Measurements from ENCODE around the gene CHRND. TPM values are rescaled to one million over a fixed set of nuclear protein-coding genes. Genes with fewer than 3 reads are reported as not detected.
"Not testable (repeated sequence)": the region's sequence is repeated elsewhere in the genome, so short reads cannot be mapped to it uniquely, and the experiment has no call there.

CHRND gene
- total RNA-seq, 2 donors from 2014 or later: not detected

DNA sequence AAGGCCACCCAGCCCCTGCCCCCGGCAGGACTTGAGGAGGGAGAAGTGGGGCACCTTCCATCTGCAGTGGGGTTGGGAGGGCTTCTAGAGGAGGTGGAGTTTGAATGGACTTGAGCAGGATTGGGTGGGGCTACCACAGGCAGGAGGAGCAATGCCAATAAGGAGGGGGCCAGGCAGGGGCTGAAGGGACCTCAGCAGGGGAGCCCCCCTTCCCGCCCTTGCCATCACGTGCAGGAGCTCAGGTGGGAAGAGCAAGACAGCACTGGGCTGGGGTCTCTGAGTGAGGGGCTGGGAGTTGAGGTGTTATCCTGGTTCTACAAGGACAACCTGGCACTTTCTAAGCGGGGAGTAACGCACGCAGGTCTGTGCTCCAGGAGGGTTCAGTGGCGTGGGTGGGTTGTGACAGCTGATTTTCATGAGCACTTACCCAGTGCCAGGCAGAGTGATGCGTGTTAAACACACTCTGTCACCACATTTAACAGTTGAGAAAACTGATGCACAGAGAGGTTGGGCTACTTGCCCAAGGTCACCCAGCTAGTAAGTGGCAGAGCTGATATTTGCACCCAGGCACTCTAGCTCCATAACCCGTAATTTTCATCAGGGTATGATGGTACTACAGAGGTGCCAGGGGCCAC is 4.8 kb downstream of the CHRND start:
- Mint-ChIP-seq H3K9me3 (no peaks in the 10 kb centered on the region), H3K4me3 (no peak overlapping the region), H3K27me3 (ENCODE audit: low read depth) (peaks cover 21% of the 10 kb centered on the region), H3K4me1 (ENCODE audit: low read depth) (peaks cover 7% of the 10 kb centered on the region), H3K27ac (no peak overlapping the region), H3K36me3 (ENCODE audit: insufficient read depth in 2 of 2) (no peaks in the 10 kb centered on the region)
- DNase-seq: no peak
- no peak for ATAC-seq (replicated peaks in 1 of 2)

DNA sequence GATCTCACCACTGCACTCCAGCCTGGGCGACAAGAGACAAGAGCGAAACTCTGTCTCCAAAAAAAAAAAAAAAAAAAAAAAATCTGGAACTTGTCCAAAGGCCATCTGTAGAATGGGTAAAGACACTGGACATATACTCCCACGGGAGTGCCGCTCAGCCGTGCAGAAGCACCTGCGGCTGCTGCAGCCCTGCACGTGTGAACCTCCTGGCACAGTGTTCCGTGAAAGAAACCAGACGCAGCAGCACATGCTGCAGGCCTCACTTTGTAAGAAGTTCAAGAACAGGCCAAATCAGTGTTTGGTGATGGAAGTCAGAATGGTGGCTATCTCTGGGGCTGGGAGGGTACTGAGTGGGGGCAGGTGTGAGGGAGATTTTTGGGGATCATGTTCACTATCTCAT is 6.5 kb downstream of the CHRND start:
- Mint-ChIP-seq H3K36me3 (ENCODE audit: insufficient read depth in 2 of 2) (no peaks in the 10 kb centered on the region), H3K4me3 (no peak overlapping the region), H3K4me1 (ENCODE audit: low read depth) (peaks cover 7% of the 10 kb centered on the region), H3K9me3 (no peaks in the 10 kb centered on the region), H3K27me3 (ENCODE audit: low read depth) (peaks cover 33% of the 10 kb centered on the region), H3K27ac (no peak overlapping the region)
- DNase-seq: no peak
- no peak for ATAC-seq (replicated peaks in 1 of 2)

DNA sequence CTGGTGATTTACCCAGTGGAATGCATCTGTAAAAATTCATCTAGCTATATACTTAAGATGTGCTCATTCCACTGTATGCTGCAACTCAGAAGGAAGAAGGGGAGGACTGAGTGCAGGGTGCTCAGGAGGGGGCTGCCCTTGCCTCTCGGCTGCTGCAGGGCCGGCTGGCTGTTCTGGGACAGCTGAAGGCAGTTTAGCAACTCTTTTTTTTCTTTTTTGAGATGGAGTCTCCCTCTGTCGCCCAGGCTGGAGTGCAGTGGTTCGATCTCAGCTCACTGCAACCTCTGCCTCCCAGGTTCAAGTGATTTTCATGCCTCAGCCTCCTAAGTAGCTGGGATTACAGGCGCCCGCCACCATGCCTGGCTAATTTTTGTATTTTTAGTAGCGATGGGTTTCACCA is 6.9 kb downstream of the CHRND start:
- H3K27ac Mint-ChIP-seq; H3K36me3 Mint-ChIP-seq (ENCODE audit: insufficient read depth in 2 of 2); ATAC-seq (replicated peaks in 1 of 2): not testable (repeated sequence)

DNA sequence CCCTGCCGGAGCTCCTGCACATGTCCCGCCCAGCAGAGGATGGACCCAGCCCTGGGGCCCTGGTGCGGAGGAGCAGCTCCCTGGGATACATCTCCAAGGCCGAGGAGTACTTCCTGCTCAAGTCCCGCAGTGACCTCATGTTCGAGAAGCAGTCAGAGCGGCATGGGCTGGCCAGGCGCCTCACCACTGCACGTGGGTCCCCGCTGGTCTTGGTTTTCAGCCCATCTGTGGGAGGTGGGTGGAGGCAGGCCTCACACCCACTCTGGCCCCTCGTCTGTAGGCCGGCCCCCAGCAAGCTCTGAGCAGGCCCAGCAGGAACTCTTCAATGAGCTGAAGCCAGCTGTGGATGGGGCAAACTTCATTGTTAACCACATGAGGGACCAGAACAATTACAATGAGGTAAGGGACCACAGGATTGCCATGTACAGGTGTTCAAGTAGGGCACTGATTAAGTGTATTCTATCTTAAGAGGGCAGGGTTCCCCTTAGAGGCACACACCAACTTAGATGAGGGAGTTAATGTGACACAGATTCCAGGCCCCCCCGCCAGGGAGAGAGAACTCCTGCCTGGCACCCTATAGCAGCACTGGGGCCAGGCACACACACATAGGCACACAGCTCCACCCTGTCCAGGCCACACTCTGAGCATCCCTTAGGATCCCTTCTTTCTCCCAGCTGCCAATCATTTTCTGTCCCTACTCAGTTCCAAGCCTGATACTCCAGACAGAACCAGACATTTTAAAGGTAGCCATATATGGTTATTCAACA is 8.2 kb downstream of the CHRND start:
- no peak for ATAC-seq (replicated peaks in 1 of 2)
- H3K27ac Mint-ChIP-seq: no peak overlapping the region

More for the DNA sequence above, 6.9 kb downstream of the CHRND start:
- not testable (repeated sequence) for H3K9me3 Mint-ChIP-seq; H3K4me3 Mint-ChIP-seq; DNase-seq; H3K4me1 Mint-ChIP-seq (ENCODE audit: low read depth)
- H3K27me3 Mint-ChIP-seq (ENCODE audit: low read depth): peaks cover 32% of the 10 kb centered on the region

DNA sequence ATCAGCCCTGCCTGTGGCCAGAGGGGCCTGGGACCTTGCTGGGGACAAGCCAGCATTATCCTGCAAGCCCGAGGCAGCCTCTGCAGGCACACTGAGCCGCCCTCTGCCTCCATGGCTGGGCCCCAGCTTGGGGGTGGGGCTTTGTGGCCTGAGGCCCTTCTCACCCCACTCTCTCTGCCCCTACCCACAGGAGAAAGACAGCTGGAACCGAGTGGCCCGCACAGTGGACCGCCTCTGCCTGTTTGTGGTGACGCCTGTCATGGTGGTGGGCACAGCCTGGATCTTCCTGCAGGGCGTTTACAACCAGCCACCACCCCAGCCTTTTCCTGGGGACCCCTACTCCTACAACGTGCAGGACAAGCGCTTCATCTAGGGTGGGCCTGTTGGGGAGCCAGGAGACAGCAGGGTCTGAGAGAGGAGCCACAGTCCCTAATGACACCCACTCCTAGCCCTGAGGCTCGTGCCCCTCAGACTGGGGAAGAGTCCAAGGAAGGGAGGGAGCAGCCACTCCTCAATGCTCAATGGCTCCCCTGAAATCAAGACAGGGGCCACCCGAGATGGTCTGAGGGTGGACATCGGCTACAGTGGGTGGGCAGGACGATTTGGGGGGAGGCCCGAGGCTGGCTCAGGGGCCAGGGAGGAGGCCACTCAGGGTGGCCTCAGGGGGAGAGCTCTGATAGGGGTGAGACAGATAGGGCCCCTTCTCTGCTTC is 9.1 kb downstream of the CHRND start:
- no peak for ATAC-seq (replicated peaks in 1 of 2)
- no peak overlapping the region for H3K27ac Mint-ChIP-seq
- H3K9me3 Mint-ChIP-seq: no peaks in the 10 kb centered on the region
- H3K36me3 Mint-ChIP-seq (ENCODE audit: insufficient read depth in 2 of 2): no peaks in the 10 kb centered on the region
- H3K4me3 Mint-ChIP-seq: no peak overlapping the region
- peaks cover 5% of the 10 kb centered on the region for H3K4me1 Mint-ChIP-seq (ENCODE audit: low read depth)
- no peak for DNase-seq
- peaks cover 25% of the 10 kb centered on the region for H3K27me3 Mint-ChIP-seq (ENCODE audit: low read depth)

More for the DNA sequence above, 8.2 kb downstream of the CHRND start:
- DNase-seq: no peak
- no peaks in the 10 kb centered on the region for H3K9me3 Mint-ChIP-seq
- no peaks in the 10 kb centered on the region for H3K36me3 Mint-ChIP-seq (ENCODE audit: insufficient read depth in 2 of 2)
- H3K4me3 Mint-ChIP-seq: no peak overlapping the region
- H3K4me1 Mint-ChIP-seq (ENCODE audit: low read depth): peaks cover 6% of the 10 kb centered on the region
- H3K27me3 Mint-ChIP-seq (ENCODE audit: low read depth): peaks cover 27% of the 10 kb centered on the region

DNA sequence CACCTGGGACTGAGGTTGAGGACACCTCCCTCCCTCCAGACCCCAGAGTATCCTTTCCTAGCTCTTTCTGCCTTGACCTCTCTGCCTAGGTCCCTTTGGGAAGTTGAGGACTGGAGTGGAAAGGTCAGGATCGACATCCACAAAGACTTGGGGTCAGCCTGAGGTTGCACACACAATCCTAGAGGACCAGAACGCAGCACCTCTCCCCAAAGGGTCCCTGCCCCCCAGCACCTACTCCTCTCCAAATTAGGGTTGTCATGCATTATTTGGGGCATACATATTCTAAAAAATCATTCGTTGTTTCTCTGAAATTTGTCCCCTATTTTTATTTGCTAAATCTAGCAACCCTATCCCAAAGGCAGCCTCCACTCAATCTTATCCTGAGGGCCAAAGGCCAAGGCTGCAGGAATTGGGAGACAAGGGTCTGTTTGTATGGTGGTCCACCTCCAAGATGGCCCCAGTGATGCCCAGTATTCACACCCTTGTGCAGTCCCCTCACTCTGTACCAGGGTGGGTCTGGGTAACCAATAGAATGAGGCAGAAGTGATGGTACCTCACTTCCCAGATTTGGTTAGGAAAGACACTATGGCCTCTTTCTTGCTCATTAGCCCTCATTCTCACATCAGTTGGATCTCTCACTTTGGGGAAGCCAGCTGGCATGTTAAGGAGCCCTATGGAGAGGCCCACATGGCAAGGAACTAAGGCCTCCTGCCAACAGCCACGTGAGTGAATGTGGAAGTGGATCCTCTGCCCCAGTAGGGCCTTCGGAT is 10.0 kb downstream of the CHRND start:
- Mint-ChIP-seq H3K27ac (no peak overlapping the region), H3K36me3 (ENCODE audit: insufficient read depth in 2 of 2) (no peaks in the 10 kb centered on the region), H3K9me3 (no peaks in the 10 kb centered on the region), H3K4me1 (ENCODE audit: low read depth) (peaks cover 5% of the 10 kb centered on the region), H3K27me3 (ENCODE audit: low read depth) (peaks cover 25% of the 10 kb centered on the region), H3K4me3 (no peak overlapping the region)
- no peak for DNase-seq
- no peak for ATAC-seq (replicated peaks in 1 of 2)

DNA sequence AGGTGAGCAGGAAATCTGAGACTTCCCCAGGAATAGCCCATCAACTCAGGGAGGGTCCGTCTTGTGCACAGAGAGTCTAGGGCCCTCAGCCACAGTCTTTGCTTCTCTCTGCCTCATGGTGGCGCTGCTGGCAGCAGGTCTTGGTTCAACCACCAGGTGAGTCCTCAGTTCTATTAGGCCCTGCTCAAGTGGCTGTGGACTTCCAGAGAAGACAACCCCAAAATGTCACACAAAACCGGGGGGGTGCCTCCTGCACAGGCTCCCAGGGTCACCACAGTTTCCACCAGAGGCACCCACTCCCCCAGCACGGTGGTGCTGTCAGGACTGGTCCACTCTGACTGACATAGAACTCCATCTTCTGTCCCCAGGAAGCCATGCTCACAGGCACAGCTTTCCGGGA is 11.1 kb downstream of the CHRND start:
- Mint-ChIP-seq H3K36me3 (ENCODE audit: insufficient read depth in 2 of 2) (no peaks in the 10 kb centered on the region), H3K9me3 (no peaks in the 10 kb centered on the region), H3K4me3 (no peak overlapping the region), H3K27ac (no peak overlapping the region), H3K27me3 (ENCODE audit: low read depth) (peaks cover 25% of the 10 kb centered on the region), H3K4me1 (ENCODE audit: low read depth) (peaks cover 5% of the 10 kb centered on the region)
- ATAC-seq (replicated peaks in 1 of 2) (peak; percentile 39 to 56), DNase-seq (peak; percentile 29 to 31)

DNA sequence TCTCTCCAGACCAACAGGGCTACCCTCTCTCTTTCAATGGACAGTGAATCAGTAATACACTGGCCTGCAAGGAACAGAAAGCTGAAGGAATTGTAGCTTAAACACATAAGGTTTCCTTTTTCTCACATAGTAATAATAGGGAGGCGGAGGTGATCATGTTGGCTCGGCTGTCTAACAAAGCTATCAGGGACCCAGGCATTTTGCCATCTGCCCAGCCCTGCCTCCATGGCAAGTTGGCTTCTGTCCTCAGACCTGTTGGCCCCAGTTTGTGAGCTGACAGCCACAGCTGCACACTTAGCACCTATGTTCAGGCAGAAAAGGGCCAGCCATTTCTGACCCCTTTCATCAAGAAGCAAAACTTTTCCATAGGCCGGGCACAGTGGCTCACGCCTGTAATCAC is 11.5 kb downstream of the CHRND start:
- Mint-ChIP-seq H3K9me3 (no peaks in the 10 kb centered on the region), H3K4me1 (ENCODE audit: low read depth) (peaks cover 5% of the 10 kb centered on the region), H3K27ac (no peak overlapping the region), H3K4me3 (no peak overlapping the region), H3K27me3 (ENCODE audit: low read depth) (peaks cover 25% of the 10 kb centered on the region), H3K36me3 (ENCODE audit: insufficient read depth in 2 of 2) (no peaks in the 10 kb centered on the region)
- ATAC-seq (replicated peaks in 1 of 2) (no peak), DNase-seq (no peak)

DNA sequence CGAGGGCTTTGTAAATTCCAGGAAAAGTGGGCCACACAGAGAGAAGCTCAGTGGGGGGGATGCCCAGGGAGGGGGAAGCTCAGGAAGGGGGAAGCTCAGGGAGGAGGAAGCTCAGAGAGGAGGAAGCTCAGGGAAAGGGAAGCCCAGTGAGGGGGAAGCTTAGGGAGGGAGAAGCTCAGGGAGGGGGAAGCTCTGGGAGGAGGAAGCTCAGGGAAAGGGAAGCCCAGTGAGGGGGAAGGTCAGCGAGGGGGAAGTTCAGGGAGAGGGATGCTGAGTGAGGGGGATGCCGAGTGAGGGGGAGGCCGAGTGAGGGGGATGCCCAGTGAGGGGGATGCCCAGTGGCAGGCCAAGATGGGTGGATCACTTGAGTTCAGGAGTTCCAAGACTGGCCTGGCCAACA is 12.7 kb downstream of the CHRND start:
- Mint-ChIP-seq H3K4me1 (ENCODE audit: low read depth) (peaks cover 5% of the 10 kb centered on the region), H3K27me3 (ENCODE audit: low read depth) (peaks cover 20% of the 10 kb centered on the region), H3K36me3 (ENCODE audit: insufficient read depth in 2 of 2) (no peaks in the 10 kb centered on the region), H3K4me3 (no peak overlapping the region), H3K27ac (no peak overlapping the region), H3K9me3 (no peaks in the 10 kb centered on the region)
- no peak for ATAC-seq (replicated peaks in 1 of 2)
- no peak for DNase-seq

DNA sequence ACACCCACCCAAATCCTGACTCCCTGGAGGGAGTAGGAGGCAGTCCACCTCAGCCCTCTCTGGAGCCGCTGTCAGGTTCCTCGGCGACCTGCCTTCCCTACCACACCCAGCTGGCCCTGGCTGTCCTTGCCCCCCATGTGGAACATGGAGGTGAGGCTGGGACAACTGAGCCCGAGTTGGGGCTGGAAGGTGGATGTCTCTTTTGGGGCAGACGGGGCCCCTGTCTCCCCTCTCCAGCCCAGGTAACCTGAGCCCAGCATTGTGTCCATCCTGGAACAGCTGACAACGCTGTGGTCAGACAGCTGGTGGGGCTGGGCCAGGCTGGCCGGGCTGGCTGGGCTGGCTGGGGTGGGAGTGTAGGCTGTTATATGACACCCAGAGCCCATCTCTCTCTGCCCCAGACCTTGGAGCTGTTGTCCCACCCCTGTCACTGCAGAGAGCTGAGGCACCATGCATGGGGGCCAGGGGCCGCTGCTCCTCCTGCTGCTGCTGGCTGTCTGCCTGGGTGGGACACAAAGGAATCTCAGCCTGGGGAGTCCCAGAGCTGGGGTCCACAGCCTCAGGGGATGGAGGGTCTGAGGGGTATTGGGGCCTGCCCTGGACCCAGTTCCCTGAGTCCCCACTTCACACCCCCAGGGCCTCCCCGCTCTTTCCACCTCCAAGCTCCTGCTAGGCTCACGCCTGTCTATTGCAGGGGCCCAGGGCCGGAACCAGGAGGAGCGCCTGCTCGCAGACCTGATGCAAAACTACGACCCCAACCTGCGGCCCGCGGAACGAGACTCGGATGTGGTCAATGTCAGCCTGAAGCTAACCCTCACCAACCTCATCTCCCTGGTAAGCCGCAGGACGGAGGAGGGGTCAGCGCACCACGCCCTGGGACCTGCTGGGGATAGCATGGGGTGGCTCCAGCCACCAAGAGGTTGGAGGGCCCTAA is 13.6 kb downstream of the CHRND start, which contains the start of gene CHRNG:
TSS of gene CHRNG (plus strand) at position 395 of the 934 bp plus-strand sequence. CDS start at position 451, 56 bp downstream.
- DNase-seq (no peak), ATAC-seq (replicated peaks in 1 of 2) (peak in 1 of 2 donors; percentile 16)
- Mint-ChIP-seq H3K36me3 (ENCODE audit: insufficient read depth in 2 of 2) (no peaks in the 10 kb centered on the region), H3K4me1 (ENCODE audit: low read depth) (peaks cover 5% of the 10 kb centered on the region), H3K27me3 (ENCODE audit: low read depth) (peaks cover 20% of the 10 kb centered on the region), H3K27ac (no peak within 1 kb of the TSS), H3K4me3 (no peak within 1 kb of the TSS), H3K9me3 (no peaks in the 10 kb centered on the region)

DNA sequence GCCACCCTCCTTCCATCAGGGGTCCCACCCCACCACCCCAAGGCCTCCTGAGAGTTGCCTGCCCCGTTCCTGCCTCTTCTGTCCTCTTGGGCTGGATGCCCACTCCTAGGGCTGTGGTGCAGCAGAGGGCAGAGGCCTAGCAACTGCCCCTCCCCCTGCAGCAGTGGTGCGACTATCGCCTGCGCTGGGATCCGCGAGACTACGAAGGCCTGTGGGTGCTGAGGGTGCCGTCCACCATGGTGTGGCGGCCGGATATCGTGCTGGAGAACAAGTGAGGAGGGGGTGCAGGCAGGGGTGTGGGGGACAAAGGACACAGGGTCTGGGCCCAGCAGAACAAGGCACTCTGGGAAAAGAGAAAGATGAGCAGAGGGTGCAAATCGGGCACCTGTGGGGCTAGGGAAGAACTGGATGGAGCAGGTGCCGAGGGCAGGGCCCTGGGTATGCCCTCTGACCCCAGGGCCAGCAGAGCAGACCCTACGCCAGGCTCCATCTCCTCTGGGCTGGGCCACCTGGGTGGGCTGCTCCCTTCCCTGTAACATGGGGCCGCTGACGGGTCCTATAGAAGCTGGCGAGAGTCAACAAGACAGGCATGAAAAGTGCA is 14.6 kb downstream of the CHRND start:
- no peak overlapping the region for H3K27ac Mint-ChIP-seq
- ATAC-seq (replicated peaks in 1 of 2) (no peak), DNase-seq (no peak)
- no peak overlapping the region for H3K4me3 Mint-ChIP-seq
- peaks cover 20% of the 10 kb centered on the region for H3K27me3 Mint-ChIP-seq (ENCODE audit: low read depth)
- no peaks in the 10 kb centered on the region for H3K9me3 Mint-ChIP-seq
- H3K36me3 Mint-ChIP-seq (ENCODE audit: insufficient read depth in 2 of 2): no peaks in the 10 kb centered on the region
- peaks cover 5% of the 10 kb centered on the region for H3K4me1 Mint-ChIP-seq (ENCODE audit: low read depth)
